RPMI7951 (cell line): ENCODE data around the gene CPLX3. TPM values are rescaled to one million over a fixed set of nuclear protein-coding genes. Genes with fewer than 3 reads are reported as not detected.
"Not testable (repeated sequence)": the region's sequence is repeated elsewhere in the genome, so short reads cannot be mapped to it uniquely, and the experiment has no call there.

Experiments used
- DNase-seq: peaks from one replicate; pipeline ENCODE4 v3.0.0-alpha.2; 2012; ENCODE audit warnings: low read depth
- total RNA-seq: library from RNA; depleted of rRNA; stranded (reverse); fragments of >200 nt; shearing (Covaris generic); gene quantifications from 2 replicates; pipeline ENCODE4 v1.2.3, GENCODE V29; 2014; rRNA removed

The CPLX3 gene
- not detected in 2 replicates for total RNA-seq

DNA sequence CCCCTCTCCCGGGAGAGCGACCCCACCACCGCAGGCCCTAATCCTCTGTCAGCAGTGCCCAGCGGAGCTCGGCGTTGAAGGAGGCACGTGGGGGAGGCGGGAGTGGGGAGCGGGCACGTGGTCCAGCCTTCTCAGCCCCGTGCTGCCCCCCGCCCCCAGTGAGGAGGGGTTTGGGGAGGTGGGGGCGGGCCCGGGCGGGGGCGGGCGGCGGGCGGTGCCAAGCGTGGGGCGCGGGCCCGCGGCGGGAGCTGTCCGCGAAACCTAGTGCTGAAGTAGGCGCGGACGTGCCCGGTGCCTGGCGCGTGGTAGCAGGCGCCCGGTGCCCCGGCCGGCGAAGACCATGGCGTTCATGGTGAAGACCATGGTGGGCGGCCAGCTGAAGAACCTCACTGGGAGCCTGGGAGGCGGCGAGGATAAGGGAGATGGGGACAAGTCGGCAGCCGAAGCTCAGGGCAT lies at the start of gene CPLX3:
Gene CPLX3, plus strand, starts transcription at position 264 of the 456 bp plus-strand sequence. Its CDS starts 77 bp downstream, at position 341.
- DNase-seq = no peak

DNA sequence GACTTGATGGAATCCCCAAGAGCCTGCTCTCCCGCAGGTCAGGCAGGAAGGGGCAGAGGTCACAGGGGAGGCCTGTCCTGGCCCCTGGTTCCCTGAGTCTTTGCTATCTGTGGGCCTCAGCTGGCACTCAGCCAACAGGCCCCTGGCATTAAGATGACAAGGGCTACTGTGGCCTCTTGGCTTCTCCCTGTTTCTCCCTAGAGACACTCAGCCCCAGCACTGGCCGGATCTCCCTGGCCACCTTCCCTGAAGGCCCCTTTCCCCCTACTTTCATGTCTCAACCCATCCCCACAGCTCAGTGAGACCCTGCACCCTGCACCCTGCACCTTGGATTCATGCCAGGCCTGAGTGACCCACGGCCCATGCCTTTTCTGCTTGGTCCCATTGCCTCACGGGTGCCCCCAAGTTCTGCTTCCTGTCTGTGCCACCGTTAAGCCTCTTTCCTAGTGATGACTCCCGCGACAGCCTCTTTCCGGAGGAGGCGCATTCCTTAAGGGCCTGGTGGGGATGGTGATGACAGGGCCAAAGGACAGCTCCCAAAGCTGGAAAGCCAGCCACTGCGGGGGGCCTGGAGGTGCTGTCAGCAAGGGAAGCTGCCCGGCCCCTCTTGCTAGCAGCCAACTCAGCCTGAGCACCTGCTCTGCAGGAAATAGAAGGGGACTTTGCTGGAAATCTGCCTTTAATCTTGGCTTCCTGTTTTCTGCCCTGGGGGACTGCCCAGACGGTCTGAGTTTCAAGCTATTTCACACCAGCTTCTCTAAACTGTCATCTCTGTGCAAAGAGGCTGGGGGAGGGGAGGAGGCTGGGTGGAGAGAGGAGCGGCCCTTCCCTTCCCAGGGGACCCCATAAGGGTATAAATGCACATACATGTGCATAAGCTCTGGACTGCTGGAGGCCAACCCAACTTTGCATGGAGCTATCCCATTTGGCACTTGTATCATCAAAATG lies 49.3 kb upstream of the CPLX3 start:
- DNase-seq = peak; percentile 27

DNA sequence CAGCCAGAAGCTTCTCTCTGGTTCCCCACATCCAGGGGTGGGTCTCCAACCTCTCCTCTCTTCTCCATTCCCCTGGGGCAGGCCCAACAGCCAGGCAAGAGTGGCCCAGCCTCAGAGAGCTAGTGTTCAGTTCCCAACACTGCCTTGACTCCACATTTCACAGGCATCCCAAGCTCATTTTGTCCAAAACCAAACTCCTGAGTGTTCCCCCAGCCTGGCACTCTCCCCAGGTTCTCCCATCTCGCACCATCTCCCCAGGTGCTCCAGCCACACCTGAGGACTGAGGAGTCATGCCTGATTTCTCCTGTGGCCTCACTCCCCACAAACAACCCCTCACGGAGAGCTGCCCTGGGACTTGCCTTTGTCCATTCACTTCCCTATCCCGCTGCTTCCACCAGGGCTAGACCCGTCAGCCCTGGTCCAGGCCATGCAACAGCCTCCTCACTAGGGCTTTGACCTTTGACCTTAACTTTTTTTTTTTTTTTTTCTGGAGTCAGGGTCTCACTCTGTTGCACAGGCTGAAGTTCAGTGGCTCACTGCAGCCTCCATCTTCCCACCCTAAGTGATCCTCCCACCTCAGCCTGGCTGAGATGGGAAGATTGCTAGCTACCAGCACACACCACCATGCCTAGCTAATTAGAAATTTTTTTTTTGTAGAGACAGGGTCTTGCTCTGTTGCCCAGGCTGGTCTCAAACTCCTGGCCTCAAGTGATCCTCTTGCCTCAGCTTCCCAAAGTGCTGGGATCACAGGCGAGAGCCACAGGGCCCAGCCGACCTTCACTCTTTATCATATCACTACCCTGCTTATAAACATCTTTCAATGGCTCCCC lies 48.4 kb upstream of the CPLX3 start:
- no peak for DNase-seq

DNA sequence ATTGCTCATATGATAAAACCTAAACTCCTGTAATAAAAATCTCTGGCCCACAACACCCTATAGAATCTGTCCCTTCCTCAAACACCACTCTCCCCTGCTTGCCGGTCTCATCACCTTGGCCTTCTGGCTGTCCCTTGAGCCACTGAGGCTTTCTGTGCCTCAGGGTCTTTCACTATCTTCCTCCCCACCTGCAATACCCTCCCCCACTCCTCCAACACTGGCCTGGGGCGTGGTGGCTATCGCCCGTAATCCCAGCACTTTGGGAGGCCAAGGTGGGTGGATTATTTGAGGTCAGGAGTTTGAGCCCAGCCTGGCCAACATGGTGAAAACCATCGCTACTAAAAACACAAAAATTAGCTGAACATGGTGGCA lies 47.8 kb upstream of the CPLX3 start:
- DNase-seq = no peak

DNA sequence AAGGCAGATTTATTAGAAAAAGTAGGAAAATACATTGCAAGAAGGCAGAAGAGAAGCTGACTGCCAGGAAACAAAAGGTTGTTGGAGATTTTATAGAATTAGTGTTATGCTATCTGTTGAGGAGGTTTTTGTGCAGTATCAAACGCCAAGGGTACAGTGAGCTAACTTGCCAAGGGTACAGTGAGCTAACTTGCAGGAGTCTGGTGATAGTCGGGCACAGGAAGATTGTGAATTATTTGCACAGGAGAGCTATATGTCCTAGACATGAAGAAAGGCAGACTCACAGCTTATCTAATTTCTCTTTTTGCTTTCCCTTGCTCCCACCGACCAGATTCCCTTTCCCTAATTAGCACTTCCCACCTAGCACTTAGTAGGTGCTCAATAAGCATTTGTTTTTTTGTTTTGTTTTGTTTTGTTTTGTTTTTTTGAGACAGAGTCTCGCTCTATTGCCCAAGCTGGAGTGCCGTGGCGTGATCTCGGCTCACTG lies 47.2 kb upstream of the CPLX3 start:
- no peak for DNase-seq

- no peak for DNase-seq
Measured at GRCh38 chr15:74780523-74781430, 45.6 kb upstream of the CPLX3 start.

DNA sequence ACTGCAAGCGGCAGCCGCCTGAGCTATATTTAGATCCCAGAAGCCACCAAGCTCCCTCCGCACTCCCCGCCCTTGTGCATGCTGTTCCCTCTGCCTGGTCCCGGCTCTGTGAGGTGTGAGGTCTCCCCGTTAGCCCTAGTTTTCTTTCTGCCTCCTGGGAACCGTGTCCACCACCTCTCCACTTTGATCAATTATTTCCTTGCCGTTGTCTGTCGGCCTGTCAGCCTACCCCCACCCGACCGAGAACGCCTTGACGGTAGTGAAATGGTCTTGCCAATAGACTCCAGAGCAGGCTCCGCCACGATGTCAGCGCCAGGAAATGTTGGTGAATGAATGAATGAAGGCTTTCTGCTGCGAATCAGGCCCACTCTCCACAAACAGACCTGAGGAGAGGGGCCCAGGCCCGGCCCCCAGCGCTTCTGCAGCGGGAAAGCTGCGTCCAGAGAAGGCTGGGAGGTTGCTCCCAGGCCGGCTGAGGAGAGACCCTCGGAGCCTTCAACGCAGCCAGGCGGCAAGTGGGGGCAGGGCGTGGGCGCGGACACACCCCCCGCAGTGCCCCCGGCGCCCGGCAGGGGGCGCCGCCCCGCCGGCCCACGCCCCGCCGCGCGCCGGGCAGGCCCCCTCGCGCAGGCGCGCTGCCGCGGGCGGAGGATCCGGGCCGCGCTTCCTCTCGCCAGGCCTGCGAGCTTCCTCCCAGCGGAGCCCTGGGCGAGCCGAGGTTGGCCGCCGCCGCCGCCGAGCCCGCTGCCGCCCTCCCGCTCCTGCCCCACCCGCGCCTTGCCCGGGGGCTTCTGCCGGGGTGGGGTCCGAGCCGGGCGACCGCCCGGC lies 44.8 kb upstream of the CPLX3 start, which contains the start of gene CSK:
Gene CSK, plus strand, starts transcription at position 650 of the 828 bp plus-strand sequence. CDS start 16,218 bp downstream, outside the sequence.
- DNase-seq = peak; percentile 73

DNA sequence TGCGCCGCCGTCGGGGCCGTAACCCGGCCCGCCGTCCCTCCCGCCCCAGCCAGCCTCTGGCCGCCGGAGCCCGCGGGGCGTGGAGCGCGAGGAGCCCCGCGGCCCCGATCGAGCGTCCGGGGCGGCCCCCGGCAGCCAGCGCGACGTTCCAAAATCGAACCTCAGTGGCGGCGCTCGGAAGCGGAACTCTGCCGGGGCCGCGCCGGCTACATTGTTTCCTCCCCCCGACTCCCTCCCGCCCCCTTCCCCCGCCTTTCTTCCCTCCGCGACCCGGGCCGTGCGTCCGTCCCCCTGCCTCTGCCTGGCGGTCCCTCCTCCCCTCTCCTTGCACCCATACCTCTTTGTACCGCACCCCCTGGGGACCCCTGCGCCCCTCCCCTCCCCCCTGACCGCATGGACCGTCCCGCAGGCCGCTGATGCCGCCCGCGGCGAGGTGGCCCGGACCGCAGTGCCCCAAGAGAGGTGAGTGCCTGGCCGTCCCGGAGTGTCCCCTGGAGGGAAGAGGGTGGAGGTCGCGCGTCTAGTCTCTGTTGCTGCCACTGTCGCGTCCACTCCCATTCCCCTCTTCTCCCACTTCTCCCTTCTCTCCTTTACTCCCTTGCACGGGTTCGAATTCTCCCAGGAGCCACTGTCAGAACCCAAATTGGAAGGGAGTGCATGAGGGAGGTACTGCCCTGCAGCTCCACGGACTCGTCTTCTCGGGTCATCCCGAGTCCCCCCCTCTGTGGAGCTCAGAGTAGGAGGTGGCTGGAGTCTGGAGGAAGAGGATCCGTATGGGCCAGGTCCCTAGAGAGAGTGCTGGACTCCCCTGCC lies 44.0 kb upstream of the CPLX3 start:
- peak; percentile 34 for DNase-seq

GRCh38 chr15:74783072-74783807 lies 43.2 kb upstream of the CPLX3 start:
- peak; percentile 71 for DNase-seq

GRCh38 chr15:74783808-74784175 lies 42.6 kb upstream of the CPLX3 start:
- no peak for DNase-seq

GRCh38 chr15:74784426-74785193 lies 41.8 kb upstream of the CPLX3 start:
- no peak for DNase-seq

- no peak for DNase-seq
Measured at GRCh38 chr15:74785194-74786032, 41.0 kb upstream of the CPLX3 start.

DNA sequence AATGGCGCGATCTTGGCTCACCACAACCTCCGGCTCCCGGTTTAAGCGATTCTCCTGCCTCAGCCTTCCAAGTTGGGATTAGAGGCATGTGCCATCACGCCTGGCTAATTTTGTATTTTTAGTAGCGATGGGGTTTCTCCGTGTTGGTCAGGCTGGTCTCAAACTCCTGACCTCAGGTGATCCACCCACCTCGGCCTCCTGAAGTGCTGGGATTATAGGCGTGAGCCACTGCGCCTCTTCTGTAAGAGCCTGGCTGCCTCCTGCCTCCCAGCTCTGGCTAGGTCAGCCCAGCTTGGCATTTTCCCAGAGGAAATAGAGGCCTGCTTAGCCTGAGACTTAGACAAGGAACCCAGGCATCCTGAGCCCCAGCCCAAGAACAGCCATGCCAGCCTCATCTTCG lies 40.3 kb upstream of the CPLX3 start:
- not testable (repeated sequence) for DNase-seq

GRCh38 chr15:74786551-74787165 lies 39.8 kb upstream of the CPLX3 start:
- no peak for DNase-seq

DNA sequence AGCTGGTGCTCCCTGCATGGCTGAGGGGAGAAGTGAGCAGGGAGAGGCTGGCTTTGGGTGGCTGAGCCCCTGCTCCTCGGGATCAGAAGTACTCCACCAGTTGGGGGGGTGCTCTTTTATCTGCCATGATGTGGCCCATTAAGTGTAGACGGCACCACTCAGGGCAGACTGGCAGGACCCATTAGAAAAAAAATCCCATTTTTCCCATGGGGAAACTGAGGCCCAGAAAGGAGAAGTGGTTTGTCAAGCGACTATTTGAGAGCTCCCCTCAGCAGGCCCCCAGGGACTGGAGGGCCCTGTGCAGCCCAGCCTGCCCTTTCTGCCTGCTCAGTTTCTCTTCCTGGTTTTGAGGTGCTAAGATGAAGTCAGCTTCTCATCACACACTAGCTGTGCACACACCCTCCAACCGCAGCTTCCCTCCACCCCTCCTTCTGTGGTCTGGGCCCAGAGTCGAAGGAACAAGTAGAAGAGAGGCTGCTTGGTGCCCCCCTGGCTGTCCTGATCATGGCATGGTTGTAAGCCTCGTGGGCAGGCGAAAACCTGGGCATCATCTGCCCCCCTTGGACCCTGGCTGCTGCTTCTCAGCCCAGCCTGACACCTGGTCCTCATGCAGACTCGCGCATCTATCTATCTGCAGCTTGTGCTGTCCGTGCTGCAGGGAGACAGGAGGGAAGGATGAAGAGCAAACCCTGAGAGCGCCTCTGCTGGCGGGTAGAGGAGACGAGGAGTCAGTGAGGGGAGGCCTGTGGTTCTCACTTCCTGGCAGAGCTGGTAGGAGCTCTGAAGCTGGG lies 39.0 kb upstream of the CPLX3 start:
- peak; percentile 68 for DNase-seq
